HCT116 (cell line): Measurements from ENCODE around the gene PGAP6. TPM values are rescaled to one million over a fixed set of nuclear protein-coding genes. Genes with fewer than 3 reads are reported as not detected.
"Not testable (repeated sequence)": the region's sequence is repeated elsewhere in the genome, so short reads cannot be mapped to it uniquely, and the experiment has no call there.

Source experiments
- ATAC-seq: fragments of 200-7000 bp; cut with Tn5 transposase; 2 replicates; pipeline ENCODE4 v1.9.1; 2020; ENCODE audit warnings: mild to moderate bottlenecking, moderate library complexity
- BruUV-seq: library from RNA; stranded (reverse); fragments of 400-500 nt; replicated peaks from 2 replicates; lab custom pipeline; 2021; lab: Mats Ljungman, UMichigan
- CTCF ChIA-PET: fragments of 300-600 bp; sonication (Branson Sonifier 250); formaldehyde crosslinking; loops from one replicate; lab custom pipeline; 2021; ENCODE audit warnings: antibody characterized with exemption; lab: Charles Lee
- POLR2A ChIA-PET: fragments of 300-600, 350-600 bp; sonication (Branson Sonifier 250); formaldehyde crosslinking; loops from one replicate; lab custom pipeline; 2021; ENCODE audit warnings: antibody characterized with exemption; lab: Charles Lee
- RAD21 ChIA-PET, 2 experiments: fragments of 300-600 bp; sonication (Branson Sonifier 250); formaldehyde crosslinking; loops; one replicate each; lab custom pipeline; 2023; ENCODE audit warnings: low total read pairs in 2 of 2; ENCODE audit not compliant: uncharacterized antibody in 2 of 2, unreplicated experiment in 2 of 2, low non-redundant PET in 1 of 2; lab: Charles Lee
- DNase-seq: peaks from one replicate; pipeline ENCODE4 v3.0.0-alpha.2; 2010; ENCODE audit warnings: low read depth, low spot score
- H2AFZ ChIP-seq: fragments of 200-600 bp; shearing (Covaris generic), sonication (generic); 2 replicates; pipeline ENCODE4 v1.6.1; 2017; ENCODE audit warnings: low read depth, mixed run types, mixed read lengths, antibody characterized with exemption, low read length; ENCODE audit not compliant: poor library complexity, severe bottlenecking
- H3K27ac ChIP-seq: 2 replicates; pipeline ENCODE4 v1.5.1; 2012; ENCODE audit warnings: low read depth, low read length
- H3K27me3 ChIP-seq: fragments of 200-600 bp; sonication (generic); 2 replicates; pipeline ENCODE4 v1.6.1; 2016; ENCODE audit warnings: mixed run types, low read length, mixed read lengths; ENCODE audit not compliant: insufficient read depth
- H3K36me3 ChIP-seq, 2 experiments: fragments of 200-500 bp in 1 of 2; fragments of 200-600 bp in 1 of 2; sonication (Bioruptor generic) in 1 of 2; sonication (generic) in 1 of 2; 2 replicates each; pipeline versions ENCODE4 v1.5.1 to v1.6.1; 2014 to 2016; ENCODE audit warnings: low read length in 2 of 2, inconsistent platforms in 1 of 2, mixed read lengths in 1 of 2, mixed run types in 1 of 2; ENCODE audit not compliant: insufficient read depth in 2 of 2, control insufficient read depth in 1 of 2
- H3K4me1 ChIP-seq, 2 experiments: fragments of 200-600 bp in 1 of 2; sonication (generic) in 1 of 2; 2 replicates each; pipeline versions ENCODE4 v1.5.1 to v1.6.1; 2012 to 2017; ENCODE audit warnings: low read length in 2 of 2, inconsistent platforms in 1 of 2, mild to moderate bottlenecking in 1 of 2, mixed read lengths in 1 of 2, mixed run types in 1 of 2, moderate library complexity in 1 of 2; ENCODE audit not compliant: insufficient read depth in 2 of 2, control insufficient read depth in 1 of 2
- H3K4me2 ChIP-seq: fragments of 200-600 bp; sonication (generic); 2 replicates; pipeline ENCODE4 v1.6.1; 2017; ENCODE audit warnings: mixed run types, low read length, mixed read lengths
- H3K4me3 ChIP-seq, 2 experiments: fragments of 200-600 bp in 1 of 2; sonication (generic) in 1 of 2; replicated peaks in 1 of 2; 2 replicates each; pipeline ENCODE4 v1.5.1; 2011 to 2016; ENCODE audit warnings: low read length in 2 of 2, control low read depth in 1 of 2, low read depth in 1 of 2, mild to moderate bottlenecking in 1 of 2, mixed read lengths in 1 of 2, mixed run types in 1 of 2
- H3K79me2 ChIP-seq: fragments of 200-600 bp; sonication (generic); 2 replicates; pipeline ENCODE4 v1.6.1; 2017; ENCODE audit warnings: mild to moderate bottlenecking, mixed run types, low read length, moderate library complexity, mixed read lengths; ENCODE audit not compliant: insufficient read depth
- H3K9ac ChIP-seq: fragments of 200-600 bp; sonication (generic); 2 replicates; pipeline ENCODE4 v1.6.1; 2016; ENCODE audit warnings: low read length, mixed read lengths
- H3K9me2 ChIP-seq: fragments of 200-600 bp; sonication (generic), shearing (Covaris generic); 2 replicates; pipeline ENCODE4 v1.6.1; 2017; ENCODE audit warnings: mixed run types, mild to moderate bottlenecking, moderate library complexity; ENCODE audit not compliant: insufficient read depth
- H3K9me3 ChIP-seq, 2 experiments: fragments of 200-500 bp in 1 of 2; fragments of 200-600 bp in 1 of 2; sonication (Bioruptor generic) in 1 of 2; sonication (generic) in 1 of 2; 2 replicates each; pipeline ENCODE4 v1.6.1; 2014 to 2017; ENCODE audit warnings: low read length in 2 of 2, mixed read lengths in 2 of 2, inconsistent platforms in 1 of 2, low read depth in 1 of 2, mild to moderate bottlenecking in 1 of 2, mixed run types in 1 of 2, moderate library complexity in 1 of 2; ENCODE audit not compliant: control insufficient read depth in 1 of 2, insufficient read depth in 1 of 2
- H4K20me1 ChIP-seq: fragments of 200-600 bp; sonication (generic), shearing (Covaris generic); 2 replicates; pipeline ENCODE4 v1.6.1; 2017; ENCODE audit warnings: mixed run types, mild to moderate bottlenecking, moderate library complexity; ENCODE audit not compliant: insufficient read depth
- intact Hi-C: fragments of 100-400 bp; cut with micrococcal nuclease; formaldehyde crosslinking; loops from 2 replicates; pipeline ENCODE4 v1.10.0; 2022
- total RNA-seq: library from RNA; stranded (reverse); gene quantifications from one replicate; pipeline ENCODE4 v1.2.1, GENCODE V29; 2021; ENCODE audit not compliant: unreplicated experiment

The PGAP6 gene
- total RNA-seq, 1 experiment from 2014 or later, result 35.4 TPM

GRCh38 chr16:334861-335632 lies 46.7 kb downstream of the PGAP6 start:
- H2AFZ ChIP-seq, DNase-seq, POLR2A ChIA-PET, ATAC-seq, CTCF ChIA-PET, BruUV-seq, H4K20me1 ChIP-seq, H3K4me1 ChIP-seq, H3K9ac ChIP-seq, H3K36me3 ChIP-seq, H3K27ac ChIP-seq, H3K9me3 ChIP-seq, H3K4me3 ChIP-seq, intact Hi-C loops, H3K27me3 ChIP-seq, H3K9me2 ChIP-seq, H3K4me2 ChIP-seq: not testable (repeated sequence)
- RAD21 ChIA-PET, result interaction anchor here in 1 of 2 experiments (0.7 kb wide), 1 partner anchor 102 kb away, joined by 4 read pairs; no protein-coding TSS in a partner anchor
- peaks cover 68% of the 10 kb centered on the region for H3K79me2 ChIP-seq

GRCh38 chr16:334164-334832 lies 47.5 kb downstream of the PGAP6 start:
- H3K4me1 ChIP-seq, intact Hi-C loops, H2AFZ ChIP-seq, CTCF ChIA-PET, POLR2A ChIA-PET, DNase-seq, ATAC-seq, H3K27me3 ChIP-seq, RAD21 ChIA-PET, H3K9ac ChIP-seq, H3K36me3 ChIP-seq, H3K9me3 ChIP-seq, H4K20me1 ChIP-seq, H3K4me3 ChIP-seq, BruUV-seq, H3K4me2 ChIP-seq, H3K27ac ChIP-seq, H3K9me2 ChIP-seq: not testable (repeated sequence)
- H3K79me2 ChIP-seq, result peaks cover 63% of the 10 kb centered on the region
